Astrocyte of the cerebellum (primary cell): ENCODE results near the gene TMEM204.

Experiments used
- DNase-seq: peaks from one replicate; pipeline ENCODE4 v3.0.0-alpha.2; 2011; ENCODE audit warnings: low read depth
- H3K4me3 ChIP-seq: 2 replicates; pipeline ENCODE4 v1.5.1; 2011; ENCODE audit warnings: mild to moderate bottlenecking, low read depth, low read length, moderate library complexity
- in situ Hi-C: cut with HindIII; loops from 2 replicates; pipeline ENCODE4 v1.10.0; 2017; ENCODE audit warnings: low sequenced_read_pairs
- TF ChIP-seq, protein P1 (sequence below): IDR thresholded peaks from 2 replicates; pipeline ENCODE4 v1.5.1; 2012; ENCODE audit warnings: low read length, low read depth, moderate library complexity, mild to moderate bottlenecking; ENCODE audit errors: missing control alignments

TMEM204 gene

DNA sequence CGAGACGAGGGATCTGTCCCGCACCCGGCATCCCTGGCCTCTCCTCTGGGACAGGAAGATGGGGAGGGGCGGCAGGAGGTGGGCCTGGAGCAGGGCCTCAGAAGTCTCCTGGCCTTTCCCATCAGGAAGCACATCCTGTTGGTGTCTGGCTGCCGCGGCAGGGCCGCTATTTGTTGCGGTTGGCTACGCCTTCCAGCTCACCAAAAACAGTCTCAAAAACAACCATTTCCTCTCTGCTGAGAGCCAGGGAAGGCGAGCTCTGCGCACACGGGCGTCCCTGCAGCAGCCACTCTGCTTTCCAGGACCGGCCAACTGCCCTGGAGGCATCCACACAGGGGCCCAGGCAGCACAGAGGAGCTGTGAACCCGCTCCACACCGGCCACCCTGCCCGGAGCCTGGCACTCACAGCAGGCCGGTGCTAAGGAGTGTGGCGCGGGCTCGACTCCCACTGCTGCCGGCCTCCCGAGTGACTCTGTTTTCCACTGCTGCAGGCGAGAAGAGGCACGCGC is at the start of gene TMEM204:
Gene TMEM204, plus strand, starts transcription at position 224 of the 509 bp plus-strand sequence. CDS start 610 bp downstream, outside the sequence.
- DNase-seq = no peak
- H3K4me3 ChIP-seq = no peak within 1 kb of the TSS
- in situ Hi-C loops = no loop called here
- TF ChIP-seq, protein P1, sequence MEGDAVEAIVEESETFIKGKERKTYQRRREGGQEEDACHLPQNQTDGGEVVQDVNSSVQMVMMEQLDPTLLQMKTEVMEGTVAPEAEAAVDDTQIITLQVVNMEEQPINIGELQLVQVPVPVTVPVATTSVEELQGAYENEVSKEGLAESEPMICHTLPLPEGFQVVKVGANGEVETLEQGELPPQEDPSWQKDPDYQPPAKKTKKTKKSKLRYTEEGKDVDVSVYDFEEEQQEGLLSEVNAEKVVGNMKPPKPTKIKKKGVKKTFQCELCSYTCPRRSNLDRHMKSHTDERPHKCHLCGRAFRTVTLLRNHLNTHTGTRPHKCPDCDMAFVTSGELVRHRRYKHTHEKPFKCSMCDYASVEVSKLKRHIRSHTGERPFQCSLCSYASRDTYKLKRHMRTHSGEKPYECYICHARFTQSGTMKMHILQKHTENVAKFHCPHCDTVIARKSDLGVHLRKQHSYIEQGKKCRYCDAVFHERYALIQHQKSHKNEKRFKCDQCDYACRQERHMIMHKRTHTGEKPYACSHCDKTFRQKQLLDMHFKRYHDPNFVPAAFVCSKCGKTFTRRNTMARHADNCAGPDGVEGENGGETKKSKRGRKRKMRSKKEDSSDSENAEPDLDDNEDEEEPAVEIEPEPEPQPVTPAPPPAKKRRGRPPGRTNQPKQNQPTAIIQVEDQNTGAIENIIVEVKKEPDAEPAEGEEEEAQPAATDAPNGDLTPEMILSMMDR = no peak

DNA sequence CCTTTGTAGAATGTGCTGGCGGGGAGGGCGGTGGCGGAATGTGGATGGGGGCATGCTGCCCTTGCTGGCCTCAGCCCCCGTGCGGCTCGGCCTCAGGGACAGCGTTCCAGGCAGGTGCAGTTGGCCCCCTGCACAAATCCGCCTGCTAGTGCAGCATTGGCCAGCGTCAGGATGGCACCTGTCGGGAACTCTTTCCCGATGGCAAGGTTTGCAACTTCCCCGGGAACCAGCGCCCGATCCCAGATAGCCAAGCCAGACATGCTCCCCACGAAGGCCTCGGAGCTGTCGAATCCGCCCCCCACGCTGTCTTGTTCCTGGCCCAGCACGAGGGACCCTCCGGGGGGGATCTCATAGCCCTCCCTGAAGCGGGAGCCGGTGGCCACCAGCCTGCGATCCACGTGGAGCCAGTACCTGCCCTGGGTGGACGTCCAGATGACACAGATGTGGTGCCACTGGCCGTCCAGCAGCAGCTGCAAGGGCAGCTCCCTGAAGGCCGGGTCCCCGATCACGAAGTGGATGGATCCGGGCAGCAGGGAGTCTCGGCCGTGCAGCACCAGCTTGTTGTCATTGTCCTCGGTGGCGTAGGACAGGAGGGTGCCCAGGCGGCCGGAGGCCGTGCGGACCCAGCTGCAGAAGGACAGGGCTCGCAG is 47.5 kb upstream of the TMEM204 start:
- H3K4me3 ChIP-seq = no peak overlapping the region
- in situ Hi-C loops = loop anchor here (25.0 kb wide), 1 partner anchor 99 kb away; no protein-coding TSS in a partner anchor
- no peak for DNase-seq
- TF ChIP-seq, protein P1 = no peak

DNA sequence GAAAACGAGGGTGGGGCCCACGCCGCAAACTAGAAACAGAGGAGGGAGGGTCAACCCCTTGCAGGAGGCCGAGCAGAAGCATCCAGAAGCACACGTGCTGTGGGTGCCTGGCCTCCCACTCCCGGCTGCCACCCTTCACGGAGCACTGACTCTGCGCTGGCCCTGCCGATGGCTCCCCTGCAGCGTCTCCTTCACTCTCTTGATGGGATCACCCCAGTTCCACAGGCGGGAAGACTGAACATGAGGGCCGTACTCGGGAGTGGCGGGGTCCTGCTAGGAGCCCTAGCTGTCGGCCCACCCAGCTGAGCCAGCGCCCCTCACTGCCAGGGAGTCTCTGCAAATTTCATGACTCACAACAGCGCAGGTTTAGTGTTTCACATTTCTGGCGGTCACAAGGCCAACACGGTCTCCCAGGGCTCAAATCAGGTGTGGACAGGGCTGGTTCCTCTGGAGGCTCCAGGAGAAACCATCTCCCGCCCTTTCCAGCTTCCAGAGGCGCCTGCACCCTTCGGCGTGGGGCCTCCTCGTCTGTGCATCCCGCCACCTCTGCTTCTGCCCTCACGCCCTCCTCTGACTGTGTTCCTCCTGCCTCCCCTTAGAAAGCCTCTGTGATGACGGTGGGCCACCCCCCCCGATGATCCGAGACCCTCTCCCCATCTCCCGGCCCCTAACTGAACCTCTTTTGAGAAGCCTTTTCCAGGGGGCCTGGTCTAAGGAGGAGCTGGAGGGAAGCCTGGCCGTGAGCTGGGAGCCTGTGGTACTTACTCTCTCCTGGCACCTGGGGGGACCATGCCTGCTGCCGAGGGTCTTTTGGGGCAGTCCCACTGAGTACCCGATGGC is 46.7 kb upstream of the TMEM204 start:
- DNase-seq = no peak
- no peak overlapping the region for H3K4me3 ChIP-seq
- TF ChIP-seq, protein P1 = no peak
- in situ Hi-C loops = loop anchor here (25.0 kb wide), 1 partner anchor 99 kb away; no protein-coding TSS in a partner anchor

DNA sequence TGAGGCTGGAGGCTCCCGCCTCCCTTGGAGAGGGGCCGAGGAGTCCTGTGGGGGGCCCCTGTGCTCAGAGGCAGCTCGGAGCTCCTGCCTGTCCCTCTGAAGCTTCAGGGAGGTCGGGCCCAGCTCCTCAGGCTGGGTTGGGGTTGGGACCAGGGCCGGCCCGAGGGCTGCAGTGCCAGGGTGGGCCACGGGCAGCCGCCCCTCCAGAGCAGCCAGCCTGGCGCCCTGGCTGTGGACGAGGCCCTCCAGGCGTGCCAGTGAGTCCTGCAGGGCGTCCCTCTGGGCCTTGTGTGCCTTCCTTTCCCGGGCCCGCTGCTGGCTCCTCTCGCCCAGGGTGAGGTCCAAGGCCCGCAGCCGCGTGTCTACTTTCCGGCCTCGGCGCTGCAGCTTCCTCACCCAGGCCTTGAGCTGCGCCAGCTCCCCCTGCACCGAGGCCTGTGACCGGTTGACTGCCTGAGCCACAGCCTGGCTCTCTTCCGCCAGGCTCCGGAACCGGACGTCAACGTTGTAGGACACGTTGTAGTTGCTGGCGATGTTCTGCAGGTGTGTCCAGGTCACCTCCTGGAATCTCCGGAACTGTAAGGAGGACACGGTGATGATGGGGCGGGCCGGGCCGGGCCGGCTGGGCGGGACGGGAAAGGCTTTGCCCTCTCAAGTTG is 45.9 kb upstream of the TMEM204 start:
- in situ Hi-C loops = loop anchor here (25.0 kb wide), 1 partner anchor 100 kb away; no protein-coding TSS in a partner anchor
- no peak for DNase-seq
- TF ChIP-seq, protein P1 = no peak
- no peak overlapping the region for H3K4me3 ChIP-seq

DNA sequence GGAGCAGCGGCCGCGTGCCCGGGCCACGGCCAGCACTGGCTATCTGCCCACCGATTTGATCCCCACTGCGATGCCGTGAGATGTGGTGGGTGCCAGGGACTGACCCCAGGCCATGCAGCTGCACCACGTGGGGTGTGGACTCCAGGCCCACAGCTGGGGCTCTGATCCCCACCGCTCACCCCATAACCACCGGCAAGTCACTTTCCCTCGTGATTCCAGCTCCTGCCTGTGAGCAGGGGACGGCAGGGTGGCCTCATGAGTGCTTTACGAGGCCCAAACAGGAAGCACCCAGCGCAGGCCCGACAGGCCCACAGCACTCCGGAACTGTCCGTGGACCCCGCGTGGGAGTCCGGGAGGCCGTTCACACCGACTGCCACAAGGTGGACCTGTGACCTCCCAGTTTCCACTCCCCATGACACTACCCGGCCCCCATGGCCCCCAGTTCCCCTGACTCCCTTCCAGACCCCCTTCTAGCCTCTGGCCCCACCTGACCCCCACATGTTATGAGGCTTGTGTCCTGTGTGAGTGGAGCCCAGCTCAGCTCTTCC is 45.3 kb upstream of the TMEM204 start:
- TF ChIP-seq, protein P1 = no peak
- no peak overlapping the region for H3K4me3 ChIP-seq
- DNase-seq = no peak
- in situ Hi-C loops = loop anchor here (25.0 kb wide), 1 partner anchor 101 kb away; no protein-coding TSS in a partner anchor

DNA sequence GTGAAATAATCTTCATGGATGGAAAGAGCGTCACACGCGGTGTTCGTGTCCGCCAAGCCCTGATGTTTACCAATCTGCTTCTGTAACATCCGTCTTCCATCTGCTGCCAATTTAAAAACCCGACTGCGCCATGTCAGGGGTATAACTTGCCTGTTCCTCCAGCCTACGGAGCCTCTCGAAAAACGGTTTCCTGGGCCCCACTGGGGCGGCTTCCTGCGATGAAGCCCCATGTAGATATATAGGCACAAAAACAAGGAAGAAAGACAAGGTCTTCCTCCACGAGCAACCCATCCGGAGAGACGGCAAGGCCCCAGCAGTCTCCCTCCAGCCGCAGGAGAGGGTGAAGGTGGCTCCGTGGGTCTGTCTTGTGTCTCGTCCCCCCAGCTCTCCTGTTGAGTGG is 44.8 kb upstream of the TMEM204 start, which contains the start of gene PTX4:
Gene PTX4, minus strand, starts transcription at position 326 of the 400 bp plus-strand sequence. Its CDS starts 35 bp downstream, at position 291.
- in situ Hi-C loops = loop anchor here (25.0 kb wide), 1 partner anchor 101 kb away; no protein-coding TSS in a partner anchor
- H3K4me3 ChIP-seq = no peak within 1 kb of the TSS
- TF ChIP-seq, protein P1 = no peak
- no peak for DNase-seq
